Ishikawa (cell line): ENCODE measurements around the gene ANAPC5.

Source experiments
- CEBPB ChIP-seq: IDR thresholded peaks from 2 replicates; pipeline ENCODE4 v1.6.1; 2012
- CREB1 ChIP-seq: IDR thresholded peaks from 2 replicates; pipeline ENCODE4 v1.6.1; 2012; ENCODE audit warnings: low read depth
- EGR1 ChIP-seq: IDR thresholded peaks from 2 replicates; pipeline ENCODE4 v1.6.1; 2012
- EP300 ChIP-seq: IDR thresholded peaks from 2 replicates; pipeline ENCODE4 v1.6.1; 2012; ENCODE audit warnings: borderline replicate concordance
- FOXM1 ChIP-seq: IDR thresholded peaks from 2 replicates; pipeline ENCODE4 v1.6.1; 2012; ENCODE audit warnings: low read depth, borderline replicate concordance
- MAX ChIP-seq: IDR thresholded peaks from 2 replicates; pipeline ENCODE4 v1.6.1; 2012
- NFIC ChIP-seq: IDR thresholded peaks from 2 replicates; pipeline ENCODE4 v1.6.1; 2012
- RAD21 ChIP-seq: IDR thresholded peaks from 2 replicates; pipeline ENCODE4 v1.6.1; 2012; ENCODE audit warnings: low read depth
- REST ChIP-seq: IDR thresholded peaks from 2 replicates; pipeline ENCODE4 v1.6.1; 2012; ENCODE audit warnings: low read depth, mild to moderate bottlenecking
- TAF1 ChIP-seq: IDR thresholded peaks from 2 replicates; pipeline ENCODE4 v1.6.1; 2012; ENCODE audit warnings: low read depth, mild to moderate bottlenecking
- TCF12 ChIP-seq: IDR thresholded peaks from 2 replicates; pipeline ENCODE4 v1.6.1; 2012; ENCODE audit warnings: low read depth
- TEAD4 ChIP-seq: IDR thresholded peaks from 2 replicates; pipeline ENCODE4 v1.6.1; 2012
- USF1 ChIP-seq: IDR thresholded peaks from 2 replicates; pipeline ENCODE4 v1.6.1; 2012
- YY1 ChIP-seq: IDR thresholded peaks from 2 replicates; pipeline ENCODE4 v1.6.1; 2012; ENCODE audit warnings: low read depth
- ZBTB7A ChIP-seq: IDR thresholded peaks from 2 replicates; pipeline ENCODE4 v1.6.1; 2012; ENCODE audit warnings: low read depth

The ANAPC5 gene

GRCh38 chr12:121279071-121279375 lies 73.2 kb downstream of the ANAPC5 start:
- TF ChIP-seq FOXM1 (no peak), MAX (no peak), NFIC (no peak), EGR1 (no peak), RAD21 (no peak), TEAD4 (no peak), ZBTB7A (no peak), YY1 (no peak), REST (no peak), CREB1 (no peak), USF1 (no peak)

GRCh38 chr12:121278169-121279070 lies 73.8 kb downstream of the ANAPC5 start:
- no peak for TF ChIP-seq EP300
- no peak for TF ChIP-seq TCF12
- no peak for TF ChIP-seq USF1
- no peak for TF ChIP-seq CREB1
- TF ChIP-seq ZBTB7A, result no peak
- TF ChIP-seq YY1, result no peak
- TF ChIP-seq TAF1, result no peak
- no peak for TF ChIP-seq REST
- no peak for TF ChIP-seq RAD21
- no peak for TF ChIP-seq EGR1
- TF ChIP-seq NFIC, result no peak
- TF ChIP-seq CEBPB, result no peak

GRCh38 chr12:121277374-121277759 lies 74.8 kb downstream of the ANAPC5 start:
- TF ChIP-seq YY1 (no peak), CREB1 (no peak), NFIC (no peak), TEAD4 (no peak)

GRCh38 chr12:121274036-121274763 lies 78.0 kb downstream of the ANAPC5 start:
- TF ChIP-seq TCF12 (no peak), EP300 (no peak), FOXM1 (no peak), CEBPB (no peak), RAD21 (no peak), NFIC (no peak), REST (no peak), TEAD4 (no peak), TAF1 (no peak), YY1 (no peak), ZBTB7A (no peak), USF1 (no peak), CREB1 (no peak), EGR1 (no peak), MAX (no peak)
